ENCODE measurements around the gene CTNNA3. TPM values are rescaled to one million over a fixed set of nuclear protein-coding genes. Genes with fewer than 3 reads are reported as not detected.

Gene CTNNA3
- total RNA-seq, 1 experiment from 2014 or later = 0.20 TPM

DNA sequence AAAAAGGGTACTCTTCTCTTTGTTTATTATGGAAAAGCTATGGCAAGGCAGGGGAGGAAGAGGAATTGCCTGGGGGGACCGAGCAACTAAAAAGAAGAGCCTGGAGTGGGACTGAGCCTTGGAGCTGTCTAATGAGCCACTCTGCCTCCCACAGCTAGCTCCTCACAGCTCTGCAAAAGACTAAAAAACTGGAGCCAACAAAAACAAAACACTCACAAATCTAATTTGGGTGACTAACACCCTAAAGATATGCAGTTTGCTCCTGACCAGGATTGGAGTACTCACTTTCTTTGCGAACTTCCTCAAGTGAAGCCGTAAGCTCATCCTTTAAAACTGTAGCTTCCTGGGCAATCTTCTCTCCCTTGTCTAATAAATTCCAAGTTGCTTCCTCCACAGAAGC is 89.4 kb downstream of the CTNNA3 start:
- CTCF ChIA-PET = no interaction called here
- TF ChIP-seq, protein P1, sequence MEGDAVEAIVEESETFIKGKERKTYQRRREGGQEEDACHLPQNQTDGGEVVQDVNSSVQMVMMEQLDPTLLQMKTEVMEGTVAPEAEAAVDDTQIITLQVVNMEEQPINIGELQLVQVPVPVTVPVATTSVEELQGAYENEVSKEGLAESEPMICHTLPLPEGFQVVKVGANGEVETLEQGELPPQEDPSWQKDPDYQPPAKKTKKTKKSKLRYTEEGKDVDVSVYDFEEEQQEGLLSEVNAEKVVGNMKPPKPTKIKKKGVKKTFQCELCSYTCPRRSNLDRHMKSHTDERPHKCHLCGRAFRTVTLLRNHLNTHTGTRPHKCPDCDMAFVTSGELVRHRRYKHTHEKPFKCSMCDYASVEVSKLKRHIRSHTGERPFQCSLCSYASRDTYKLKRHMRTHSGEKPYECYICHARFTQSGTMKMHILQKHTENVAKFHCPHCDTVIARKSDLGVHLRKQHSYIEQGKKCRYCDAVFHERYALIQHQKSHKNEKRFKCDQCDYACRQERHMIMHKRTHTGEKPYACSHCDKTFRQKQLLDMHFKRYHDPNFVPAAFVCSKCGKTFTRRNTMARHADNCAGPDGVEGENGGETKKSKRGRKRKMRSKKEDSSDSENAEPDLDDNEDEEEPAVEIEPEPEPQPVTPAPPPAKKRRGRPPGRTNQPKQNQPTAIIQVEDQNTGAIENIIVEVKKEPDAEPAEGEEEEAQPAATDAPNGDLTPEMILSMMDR (IDR thresholded peaks at IDR 0.05; ENCODE audit: insufficient read depth in 1 of 2, low read depth in 1 of 2, low read length in 1 of 2, severe bottlenecking in 1 of 2, unreplicated experiment in 1 of 2) = no peak
- H3K4me1 Mint-ChIP-seq (ENCODE audit: low read depth, unreplicated experiment) = no peaks in the 10 kb centered on the region
- DNase-seq = no peak
- no peaks in the 10 kb centered on the region for H3K9me3 ChIP-seq
- no peaks in the 10 kb centered on the region for H3K9me3 Mint-ChIP-seq (ENCODE audit: unreplicated experiment)
- H3K4me3 Mint-ChIP-seq (ENCODE audit: unreplicated experiment) = no peak overlapping the region
- peaks cover 2% of the 10 kb centered on the region for H3K27me3 Mint-ChIP-seq (ENCODE audit: insufficient read depth, unreplicated experiment)
- H3K27me3 ChIP-seq (replicated peaks; ENCODE audit: control insufficient read depth, insufficient read depth, low read length) = no peaks in the 10 kb centered on the region
- no peaks in the 10 kb centered on the region for H3K36me3 ChIP-seq (ENCODE audit: control insufficient read depth, insufficient read depth, low read length)
- no peaks in the 10 kb centered on the region for H3K4me1 ChIP-seq
- no peak overlapping the region for H3K4me3 ChIP-seq (ENCODE audit: low read depth, low read length)
- POLR2A ChIA-PET = no interaction called here
- no peaks in the 10 kb centered on the region for H3K36me3 Mint-ChIP-seq (ENCODE audit: insufficient read depth, unreplicated experiment)
- H3K27ac Mint-ChIP-seq (ENCODE audit: unreplicated experiment) = no peak overlapping the region
- no TSS peak for BruUV-seq (replicated peaks)
- intact Hi-C loops (cut with micrococcal nuclease; ENCODE audit: unreplicated experiment) = no loop called here

- Histone ChIP-seq H3K36me3 (ENCODE audit: control insufficient read depth, insufficient read depth, low read length) (no peaks in the 10 kb centered on the region), H3K4me3 (ENCODE audit: low read depth, low read length) (no peak overlapping the region), H3K9me3 (no peaks in the 10 kb centered on the region), H3K27me3 (replicated peaks; ENCODE audit: control insufficient read depth, insufficient read depth, low read length) (no peaks in the 10 kb centered on the region), H3K4me1 (no peaks in the 10 kb centered on the region)
- ChIA-PET CTCF (no interaction called here), POLR2A (no interaction called here)
- DNase-seq = no peak
- no peak overlapping the region for H3K4me3 Mint-ChIP-seq (ENCODE audit: unreplicated experiment)
- BruUV-seq (replicated peaks) = no TSS peak
- H3K36me3 Mint-ChIP-seq (ENCODE audit: insufficient read depth, unreplicated experiment) = no peaks in the 10 kb centered on the region
- peaks cover 2% of the 10 kb centered on the region for H3K27me3 Mint-ChIP-seq (ENCODE audit: insufficient read depth, unreplicated experiment)
- no peaks in the 10 kb centered on the region for H3K9me3 Mint-ChIP-seq (ENCODE audit: unreplicated experiment)
- TF ChIP-seq, protein P1 (IDR thresholded peaks at IDR 0.05; ENCODE audit: insufficient read depth in 1 of 2, low read depth in 1 of 2, low read length in 1 of 2, severe bottlenecking in 1 of 2, unreplicated experiment in 1 of 2) = no peak
- no peaks in the 10 kb centered on the region for H3K4me1 Mint-ChIP-seq (ENCODE audit: low read depth, unreplicated experiment)
- H3K27ac Mint-ChIP-seq (ENCODE audit: unreplicated experiment) = no peak overlapping the region
- intact Hi-C loops (cut with micrococcal nuclease; ENCODE audit: unreplicated experiment) = no loop called here
Observed at GRCh38 chr10:67603701-67604100, 92.3 kb downstream of the CTNNA3 start.

GRCh38 chr10:67603086-67603485 is 92.9 kb downstream of the CTNNA3 start:
- no peaks in the 10 kb centered on the region for H3K27me3 ChIP-seq (replicated peaks; ENCODE audit: control insufficient read depth, insufficient read depth, low read length)
- TF ChIP-seq, protein P1 (IDR thresholded peaks at IDR 0.05; ENCODE audit: insufficient read depth in 1 of 2, low read depth in 1 of 2, low read length in 1 of 2, severe bottlenecking in 1 of 2, unreplicated experiment in 1 of 2) = no peak
- BruUV-seq (replicated peaks) = no TSS peak
- H3K4me1 ChIP-seq = no peaks in the 10 kb centered on the region
- ChIA-PET POLR2A (no interaction called here), CTCF (no interaction called here)
- H3K36me3 ChIP-seq (ENCODE audit: control insufficient read depth, insufficient read depth, low read length) = no peaks in the 10 kb centered on the region
- Mint-ChIP-seq H3K4me3 (ENCODE audit: unreplicated experiment) (no peak overlapping the region), H3K4me1 (ENCODE audit: low read depth, unreplicated experiment) (no peaks in the 10 kb centered on the region), H3K27ac (ENCODE audit: unreplicated experiment) (no peak overlapping the region), H3K9me3 (ENCODE audit: unreplicated experiment) (no peaks in the 10 kb centered on the region), H3K36me3 (ENCODE audit: insufficient read depth, unreplicated experiment) (no peaks in the 10 kb centered on the region), H3K27me3 (ENCODE audit: insufficient read depth, unreplicated experiment) (peaks cover 2% of the 10 kb centered on the region)
- DNase-seq = no peak
- no peaks in the 10 kb centered on the region for H3K9me3 ChIP-seq
- no peak overlapping the region for H3K4me3 ChIP-seq (ENCODE audit: low read depth, low read length)
- intact Hi-C loops (cut with micrococcal nuclease; ENCODE audit: unreplicated experiment) = no loop called here

All from Caco-2 (cell line).